Mesenchymal stem cell (in vitro differentiated cells and primary cell): ENCODE data around the gene HSFX2.
"Not testable (repeated sequence)": the region's sequence is repeated elsewhere in the genome, so short reads cannot be mapped to it uniquely, and the experiment has no call there.

ENCODE experiments used
- DNase-seq: peaks from one replicate; pipeline ENCODE4 v3.0.0-alpha.2; 2013
- H2AFZ ChIP-seq: one replicate; pipeline ENCODE4 v1.6.1; 2013; ENCODE audit warnings: low read depth, mild to moderate bottlenecking, control low read depth, inconsistent platforms, low read length, moderate library complexity
- H2AK5ac ChIP-seq: 2 replicates; pipeline ENCODE4 v1.6.1; 2013; ENCODE audit warnings: low read length, moderate library complexity, mild to moderate bottlenecking, inconsistent platforms; ENCODE audit not compliant: severe bottlenecking
- H2BK120ac ChIP-seq: one replicate; pipeline ENCODE4 v1.6.1; 2013; ENCODE audit warnings: low read depth, mild to moderate bottlenecking, inconsistent platforms, low read length, moderate library complexity
- H2BK12ac ChIP-seq, 2 experiments: one replicate each; pipeline ENCODE4 v1.6.1; 2013; ENCODE audit warnings: inconsistent platforms in 2 of 2, low read length in 2 of 2, mild to moderate bottlenecking in 2 of 2, moderate library complexity in 2 of 2, control low read depth in 1 of 2
- H2BK15ac ChIP-seq: one replicate; pipeline ENCODE4 v1.6.1; 2013; ENCODE audit warnings: mild to moderate bottlenecking, low read depth, inconsistent platforms; ENCODE audit not compliant: poor library complexity, severe bottlenecking
- H2BK5ac ChIP-seq: 2 replicates; pipeline ENCODE4 v1.6.1; 2013; ENCODE audit warnings: low read depth, mild to moderate bottlenecking, low read length, control low read depth, inconsistent platforms; ENCODE audit not compliant: poor library complexity, severe bottlenecking
- H3K14ac ChIP-seq, 2 experiments: one replicate each; pipeline ENCODE4 v1.6.1; 2013; ENCODE audit warnings: inconsistent platforms in 2 of 2, low read length in 2 of 2, control low read depth in 1 of 2, mild to moderate bottlenecking in 1 of 2, moderate library complexity in 1 of 2
- H3K18ac ChIP-seq, 2 experiments: one replicate each; pipeline ENCODE4 v1.6.1; 2013; ENCODE audit warnings: inconsistent platforms in 2 of 2, low read length in 2 of 2, control low read depth in 1 of 2, low read depth in 1 of 2, mild to moderate bottlenecking in 1 of 2
- H3K23ac ChIP-seq, 2 experiments: one replicate each; pipeline ENCODE4 v1.6.1; 2013; ENCODE audit warnings: inconsistent platforms in 2 of 2, low read length in 2 of 2, mild to moderate bottlenecking in 2 of 2, moderate library complexity in 2 of 2, control low read depth in 1 of 2
- H3K27ac ChIP-seq: 2 replicates; pipeline ENCODE4 v1.5.1; 2013; ENCODE audit warnings: mild to moderate bottlenecking, moderate library complexity, low read length, control low read depth, inconsistent platforms; ENCODE audit not compliant: poor library complexity, severe bottlenecking
- H3K27me3 ChIP-seq, 2 experiments: 2 replicates each; pipeline versions ENCODE4 v1.6.1 to v1.7.0; 2013; ENCODE audit warnings: low read length in 2 of 2, mild to moderate bottlenecking in 2 of 2, moderate library complexity in 2 of 2, control low read depth in 1 of 2, inconsistent platforms in 1 of 2; ENCODE audit not compliant: control insufficient read depth in 1 of 2, insufficient read depth in 1 of 2
- H3K36me3 ChIP-seq, 2 experiments: 2 replicates each; pipeline versions ENCODE4 v1.6.1 to v1.7.0; 2013; ENCODE audit warnings: low read length in 2 of 2, control low read depth in 1 of 2, inconsistent platforms in 1 of 2, low read depth in 1 of 2, mild to moderate bottlenecking in 1 of 2; ENCODE audit not compliant: insufficient read depth in 2 of 2, control insufficient read depth in 1 of 2
- H3K4ac ChIP-seq, 2 experiments: one replicate each; pipeline ENCODE4 v1.6.1; 2013; ENCODE audit warnings: inconsistent platforms in 2 of 2, low read length in 2 of 2, mild to moderate bottlenecking in 2 of 2, moderate library complexity in 2 of 2, control low read depth in 1 of 2, low read depth in 1 of 2
- H3K4me1 ChIP-seq: 2 replicates; pipeline ENCODE4 v1.6.1; 2013; ENCODE audit warnings: low read depth, low read length, control low read depth; ENCODE audit not compliant: control insufficient read depth, insufficient read depth
- H3K4me2 ChIP-seq: 2 replicates; pipeline ENCODE4 v1.6.1; 2013; ENCODE audit warnings: low read length, mild to moderate bottlenecking, inconsistent platforms; ENCODE audit not compliant: poor library complexity, severe bottlenecking
- H3K4me3 ChIP-seq, 2 experiments: 2 replicates each; pipeline versions ENCODE4 v1.5.1 to v1.7.0; 2013; ENCODE audit warnings: low read length in 2 of 2, mild to moderate bottlenecking in 2 of 2, control low read depth in 1 of 2, low read depth in 1 of 2; ENCODE audit not compliant: insufficient read depth in 1 of 2
- H3K79me1 ChIP-seq: replicated peaks from 2 replicates; pipeline ENCODE4 v1.6.1; 2013; ENCODE audit warnings: mild to moderate bottlenecking, control low read depth, low read length, inconsistent platforms; ENCODE audit not compliant: poor library complexity, severe bottlenecking
- H3K9ac ChIP-seq: 2 replicates; pipeline ENCODE4 v1.7.0; 2013; ENCODE audit warnings: mild to moderate bottlenecking, low read length, moderate library complexity
- H3K9me3 ChIP-seq: 2 replicates; pipeline ENCODE4 v1.7.0; 2013; ENCODE audit warnings: mild to moderate bottlenecking, low read length; ENCODE audit not compliant: control insufficient read depth
- H4K8ac ChIP-seq: one replicate; pipeline ENCODE4 v1.6.1; 2013; ENCODE audit warnings: inconsistent platforms, mild to moderate bottlenecking, low read length, moderate library complexity
- H4K91ac ChIP-seq: one replicate; pipeline ENCODE4 v1.6.1; 2013; ENCODE audit warnings: mild to moderate bottlenecking, low read length, inconsistent platforms
- WGBS: methylation state at CpG from one replicate; pipeline ENCODE4 v1.1.7; 2013; ENCODE audit warnings: mixed read lengths; 5-methylcytosine and 5-hydroxymethylcytosine counted together

The HSFX2 gene

GRCh38 chrX:149549701-149550100, 45.4 kb downstream of the HSFX2 start, which contains the start of gene HSFX3:
Gene HSFX3, minus strand, starts transcription at chrX:149549924. Its CDS starts 72 bp downstream, at chrX:149549852.
- not testable (repeated sequence) for H3K4me3 ChIP-seq, DNase-seq, H4K8ac ChIP-seq, H3K4ac ChIP-seq, H3K18ac ChIP-seq, H2AK5ac ChIP-seq, H2BK15ac ChIP-seq, H2BK5ac ChIP-seq, H4K91ac ChIP-seq, H2BK12ac ChIP-seq, H3K27me3 ChIP-seq, H2AFZ ChIP-seq, H3K27ac ChIP-seq, H3K4me2 ChIP-seq, H3K36me3 ChIP-seq, H3K9me3 ChIP-seq, H2BK120ac ChIP-seq, H3K14ac ChIP-seq, H3K9ac ChIP-seq, H3K23ac ChIP-seq, H3K79me1 ChIP-seq, H3K4me1 ChIP-seq
- no CpG with 5 or more reads among the region's 6 CpGs for WGBS

- not testable (repeated sequence) for H3K36me3 ChIP-seq, H3K4me3 ChIP-seq, H3K18ac ChIP-seq, H3K9ac ChIP-seq, H3K4me2 ChIP-seq, H2BK120ac ChIP-seq, H2BK12ac ChIP-seq, DNase-seq, H3K4ac ChIP-seq, H2AK5ac ChIP-seq, H2AFZ ChIP-seq, H3K27me3 ChIP-seq, H4K8ac ChIP-seq, H3K14ac ChIP-seq, H4K91ac ChIP-seq, H3K4me1 ChIP-seq, H3K79me1 ChIP-seq, H2BK15ac ChIP-seq, H3K9me3 ChIP-seq, H3K27ac ChIP-seq, H3K23ac ChIP-seq, H2BK5ac ChIP-seq
- WGBS: no CpG with 5 or more reads among the region's 3 CpGs
Measured at GRCh38 chrX:149547782-149548181, 47.3 kb downstream of the HSFX2 start.

DNA sequence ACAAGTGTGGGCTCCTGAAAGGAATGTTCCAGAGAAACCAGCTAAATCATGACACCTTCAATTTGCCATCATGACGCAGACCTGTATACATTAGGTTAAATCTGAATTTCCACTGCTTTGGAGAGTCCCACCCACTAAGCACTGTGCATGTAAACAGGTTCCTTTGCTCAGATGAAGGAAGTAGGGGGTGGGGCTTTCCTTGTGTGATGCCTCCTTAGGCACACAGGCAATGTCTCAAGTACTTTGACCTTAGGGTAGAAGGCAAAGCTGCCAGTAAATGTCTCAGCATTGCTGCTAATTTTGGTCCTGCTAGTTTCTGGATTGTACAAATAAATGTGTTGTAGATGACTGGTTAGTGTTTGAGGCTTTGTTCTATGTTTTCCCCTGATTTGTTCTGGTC, 48.2 kb downstream of the HSFX2 start:
- not testable (repeated sequence) for H3K9me3 ChIP-seq, H3K23ac ChIP-seq, H3K27ac ChIP-seq, H3K4me2 ChIP-seq, H2BK5ac ChIP-seq, H3K9ac ChIP-seq, H2AK5ac ChIP-seq, H2BK15ac ChIP-seq, H3K4me3 ChIP-seq, H2BK120ac ChIP-seq, H3K4ac ChIP-seq, H4K8ac ChIP-seq, H3K4me1 ChIP-seq, H2AFZ ChIP-seq, H3K79me1 ChIP-seq, DNase-seq, H2BK12ac ChIP-seq, H3K36me3 ChIP-seq, H4K91ac ChIP-seq, H3K14ac ChIP-seq, H3K27me3 ChIP-seq, H3K18ac ChIP-seq
- no CpG with 5 or more reads among the region's 1 CpG for WGBS

- not testable (repeated sequence) for H3K4me3 ChIP-seq, H3K27ac ChIP-seq, H3K4ac ChIP-seq, H2AK5ac ChIP-seq, H3K9ac ChIP-seq, H3K27me3 ChIP-seq, H4K91ac ChIP-seq, H2AFZ ChIP-seq, H3K14ac ChIP-seq, H2BK5ac ChIP-seq, H3K4me1 ChIP-seq, H4K8ac ChIP-seq, H2BK15ac ChIP-seq, H3K79me1 ChIP-seq, H3K9me3 ChIP-seq, H3K18ac ChIP-seq, H2BK120ac ChIP-seq, H3K36me3 ChIP-seq, H2BK12ac ChIP-seq, H3K4me2 ChIP-seq, H3K23ac ChIP-seq
- no CpG with 5 or more reads among the region's 29 CpGs for WGBS
- peak; percentile 41 for DNase-seq
Measured at GRCh38 chrX:149545545-149546543, 49.3 kb downstream of the HSFX2 start.
